A673 (cell line): ENCODE data around the gene VPS11.

Experiments used
- EZH2 ChIP-seq: fragments of 200-600 bp; sonication (generic); IDR thresholded peaks from 2 replicates; pipeline ENCODE4 v1.6.1; 2017; ENCODE audit warnings: borderline replicate concordance, low read depth, mild to moderate bottlenecking, mixed read lengths, antibody characterized with exemption, low read length; ENCODE audit not compliant: poor library complexity, severe bottlenecking
- TF ChIP-seq, protein P1 (sequence below): fragments of 300-800, 200-600 bp; sonication (generic); conservative IDR thresholded peaks from 2 replicates; pipeline ENCODE4 v1.5.1; 2017; ENCODE audit warnings: low read depth, mild to moderate bottlenecking, antibody characterized with exemption, low read length, moderate library complexity, mixed read lengths

DNA sequence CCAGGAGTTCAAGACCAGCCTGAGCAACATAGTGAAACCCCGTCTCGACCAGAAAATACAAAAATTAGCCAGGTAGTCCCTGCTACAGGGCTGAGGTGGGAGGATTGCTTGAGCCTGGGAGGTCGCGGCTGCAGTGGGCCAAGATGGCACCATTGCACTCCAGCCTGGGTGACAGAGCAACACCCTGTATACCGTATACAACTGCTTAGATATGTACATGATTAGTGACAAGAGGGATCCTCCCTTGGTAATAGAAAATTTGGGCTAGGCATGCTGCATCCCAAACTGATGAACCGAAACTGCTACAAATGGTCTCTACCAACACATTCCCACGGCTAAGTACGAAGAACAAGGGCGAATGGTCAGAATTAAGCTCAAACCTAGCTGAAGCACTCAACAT, 24.7 kb upstream of the VPS11 start:
- TF ChIP-seq, protein P1, sequence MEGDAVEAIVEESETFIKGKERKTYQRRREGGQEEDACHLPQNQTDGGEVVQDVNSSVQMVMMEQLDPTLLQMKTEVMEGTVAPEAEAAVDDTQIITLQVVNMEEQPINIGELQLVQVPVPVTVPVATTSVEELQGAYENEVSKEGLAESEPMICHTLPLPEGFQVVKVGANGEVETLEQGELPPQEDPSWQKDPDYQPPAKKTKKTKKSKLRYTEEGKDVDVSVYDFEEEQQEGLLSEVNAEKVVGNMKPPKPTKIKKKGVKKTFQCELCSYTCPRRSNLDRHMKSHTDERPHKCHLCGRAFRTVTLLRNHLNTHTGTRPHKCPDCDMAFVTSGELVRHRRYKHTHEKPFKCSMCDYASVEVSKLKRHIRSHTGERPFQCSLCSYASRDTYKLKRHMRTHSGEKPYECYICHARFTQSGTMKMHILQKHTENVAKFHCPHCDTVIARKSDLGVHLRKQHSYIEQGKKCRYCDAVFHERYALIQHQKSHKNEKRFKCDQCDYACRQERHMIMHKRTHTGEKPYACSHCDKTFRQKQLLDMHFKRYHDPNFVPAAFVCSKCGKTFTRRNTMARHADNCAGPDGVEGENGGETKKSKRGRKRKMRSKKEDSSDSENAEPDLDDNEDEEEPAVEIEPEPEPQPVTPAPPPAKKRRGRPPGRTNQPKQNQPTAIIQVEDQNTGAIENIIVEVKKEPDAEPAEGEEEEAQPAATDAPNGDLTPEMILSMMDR, result no peak
- TF ChIP-seq EZH2, result no peak
